WI38 (cell line): ENCODE data around the gene MACF1.

Source experiments
- H3K4me3 ChIP-seq: 2 replicates; pipeline ENCODE4 v1.5.1; 2011; ENCODE audit warnings: low read depth, mild to moderate bottlenecking, control low read depth, low read length
- CTCF ChIP-seq: IDR thresholded peaks from 2 replicates; pipeline ENCODE4 v1.5.1; 2012; ENCODE audit warnings: low read depth, mild to moderate bottlenecking, control low read depth, low read length

The MACF1 gene

DNA sequence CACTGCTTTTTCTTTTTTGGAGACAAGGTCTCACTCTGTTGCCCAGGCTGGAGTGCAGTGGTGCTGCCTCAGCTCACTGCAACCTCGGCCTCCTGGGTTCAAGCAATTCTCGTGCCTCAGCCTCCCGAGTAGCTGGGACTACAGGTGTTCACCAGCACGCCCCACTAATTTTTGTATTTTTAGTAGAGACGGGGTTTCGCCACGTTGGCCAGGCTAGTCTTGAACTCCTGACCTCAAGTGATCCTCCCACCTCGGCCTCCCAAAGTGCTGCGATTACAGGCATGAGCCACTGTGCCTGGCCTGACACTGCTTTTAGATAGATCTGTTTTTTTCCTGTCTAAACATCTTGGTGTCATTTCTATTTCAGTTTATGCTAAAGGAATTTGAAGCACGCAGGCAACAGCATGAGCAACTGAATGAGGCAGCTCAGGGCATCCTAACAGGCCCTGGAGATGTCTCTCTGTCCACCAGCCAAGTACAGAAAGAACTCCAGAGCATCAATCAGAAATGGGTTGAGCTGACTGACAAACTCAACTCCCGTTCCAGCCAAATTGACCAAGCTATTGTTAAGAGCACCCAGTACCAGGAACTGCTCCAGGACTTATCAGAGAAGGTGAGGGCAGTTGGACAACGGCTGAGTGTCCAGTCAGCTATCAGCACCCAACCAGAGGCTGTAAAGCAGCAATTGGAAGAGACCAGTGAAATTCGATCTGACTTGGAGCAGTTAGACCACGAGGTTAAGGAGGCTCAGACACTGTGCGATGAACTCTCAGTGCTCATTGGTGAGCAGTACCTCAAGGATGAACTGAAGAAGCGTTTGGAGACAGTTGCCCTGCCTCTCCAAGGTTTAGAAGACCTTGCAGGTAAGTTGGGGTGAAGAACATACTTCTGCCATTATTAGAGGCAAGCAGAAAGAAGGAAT lies 180.8 kb downstream of the MACF1 start:
- TF ChIP-seq CTCF: no peak
- H3K4me3 ChIP-seq: no peak overlapping the region

DNA sequence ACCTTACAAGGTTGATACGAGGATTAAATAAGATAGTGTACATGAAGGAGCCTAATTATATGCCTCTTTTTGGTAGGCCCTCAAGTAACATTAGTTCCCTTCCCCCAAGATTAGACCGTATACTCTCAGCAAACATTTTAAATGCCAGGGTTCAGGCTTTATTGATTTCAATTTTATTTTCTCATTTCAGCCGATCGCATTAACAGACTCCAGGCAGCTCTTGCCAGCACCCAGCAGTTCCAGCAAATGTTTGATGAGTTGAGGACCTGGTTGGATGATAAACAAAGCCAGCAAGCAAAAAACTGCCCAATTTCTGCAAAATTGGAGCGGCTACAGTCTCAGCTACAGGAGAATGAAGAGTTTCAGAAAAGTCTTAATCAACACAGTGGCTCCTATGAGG lies 182.5 kb downstream of the MACF1 start:
- no peak overlapping the region for H3K4me3 ChIP-seq
- no peak for TF ChIP-seq CTCF

- H3K4me3 ChIP-seq: no peak overlapping the region
- peak; percentile 47 for TF ChIP-seq CTCF
Observed at GRCh38 chr1:39387452-39387851, 183.0 kb downstream of the MACF1 start.

DNA sequence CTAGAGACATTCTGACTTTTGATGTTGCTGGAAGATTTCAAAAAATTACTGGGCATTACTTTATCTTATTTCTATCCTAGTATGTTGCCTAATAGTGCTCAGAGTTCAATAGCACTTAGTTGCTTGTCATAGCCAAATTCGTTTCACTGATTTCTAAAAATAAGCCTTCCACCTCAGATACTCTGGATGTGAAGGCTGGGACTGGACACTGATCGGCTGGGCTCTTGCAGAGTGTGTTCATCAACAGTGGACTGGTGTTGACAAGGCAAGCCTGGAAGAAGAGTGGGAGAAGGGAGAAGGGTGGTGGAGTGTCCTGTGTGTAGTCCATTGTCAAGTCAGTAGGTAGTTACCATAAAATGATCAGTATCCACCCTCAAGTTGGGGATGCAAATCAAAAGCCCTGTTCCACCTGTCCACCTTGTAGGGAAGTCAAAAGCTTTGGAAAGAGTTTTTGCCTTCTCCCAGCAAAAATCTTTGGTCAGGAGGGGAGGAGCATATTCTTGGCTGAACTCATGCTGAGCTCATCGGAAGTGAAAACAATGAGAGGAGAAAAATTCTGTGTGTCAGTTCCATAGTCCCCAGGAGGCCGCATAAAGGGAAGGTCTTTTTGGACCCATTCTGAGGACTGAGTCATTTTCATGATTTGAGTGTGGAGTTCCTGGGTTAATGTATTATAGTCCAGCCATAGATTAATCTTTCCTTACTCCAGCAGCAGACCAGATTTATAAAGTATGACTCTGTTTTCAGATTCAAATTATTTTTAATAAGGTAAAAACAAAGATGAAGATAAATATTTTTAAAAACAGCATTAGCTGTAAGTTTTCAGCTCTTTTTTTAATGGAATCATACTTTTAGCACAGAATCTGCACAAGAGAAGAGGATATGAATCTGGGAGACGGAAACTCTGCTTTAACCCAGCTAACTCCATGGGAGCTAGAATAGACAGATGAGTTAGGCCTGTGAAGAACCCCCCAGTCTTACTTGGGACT lies 187.5 kb downstream of the MACF1 start:
- no peak overlapping the region for H3K4me3 ChIP-seq
- no peak for TF ChIP-seq CTCF

DNA sequence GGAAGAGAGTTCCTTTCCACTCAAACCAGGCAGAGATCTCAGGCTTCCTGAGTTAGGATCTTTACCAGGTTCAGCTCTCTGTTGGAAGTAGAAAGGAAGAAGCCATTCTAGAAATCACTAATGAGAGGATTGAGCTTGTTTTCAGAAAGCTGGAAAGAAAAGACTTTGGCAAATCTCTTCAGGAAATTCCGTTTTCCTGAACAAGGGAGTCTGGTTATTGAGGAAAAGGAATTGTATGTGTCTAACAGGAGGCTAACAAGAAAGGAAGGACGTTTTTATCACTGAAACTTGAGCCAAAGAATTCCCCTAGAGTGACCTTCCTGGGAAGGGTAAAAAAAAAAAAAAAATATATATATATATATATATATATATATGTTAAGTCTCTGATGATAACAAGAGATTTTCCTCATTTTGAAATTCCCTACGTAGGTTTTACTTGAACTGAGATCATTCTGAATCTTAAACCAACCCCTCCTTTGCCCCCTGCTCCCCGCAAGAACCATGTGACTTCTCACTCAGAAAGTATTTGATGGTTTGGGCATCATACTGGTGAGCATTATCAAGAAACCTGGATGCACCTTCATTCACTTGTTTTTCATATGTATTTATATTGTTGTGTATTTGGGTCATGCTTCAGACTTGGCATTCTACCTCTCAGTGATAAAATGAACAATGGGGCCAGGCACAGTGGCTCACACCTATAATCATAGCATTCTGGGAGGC lies 188.5 kb downstream of the MACF1 start:
- no peak for TF ChIP-seq CTCF
- no peak overlapping the region for H3K4me3 ChIP-seq

GRCh38 chr1:39393645-39394044 lies 189.2 kb downstream of the MACF1 start:
- TF ChIP-seq CTCF: no peak
- H3K4me3 ChIP-seq: no peak overlapping the region
